HG02763 (cell line): ENCODE results near the gene MTMR4.
"Not testable (repeated sequence)": the region's sequence is repeated elsewhere in the genome, so short reads cannot be mapped to it uniquely, and the experiment has no call there.

Source experiments
- ATAC-seq: cut with Tn5 transposase; IDR thresholded peaks from one replicate; pipeline ENCODE4 v1.9.1; 2021; ENCODE audit warnings: mild to moderate bottlenecking, moderate library complexity; ENCODE audit not compliant: unreplicated experiment

MTMR4 gene

DNA sequence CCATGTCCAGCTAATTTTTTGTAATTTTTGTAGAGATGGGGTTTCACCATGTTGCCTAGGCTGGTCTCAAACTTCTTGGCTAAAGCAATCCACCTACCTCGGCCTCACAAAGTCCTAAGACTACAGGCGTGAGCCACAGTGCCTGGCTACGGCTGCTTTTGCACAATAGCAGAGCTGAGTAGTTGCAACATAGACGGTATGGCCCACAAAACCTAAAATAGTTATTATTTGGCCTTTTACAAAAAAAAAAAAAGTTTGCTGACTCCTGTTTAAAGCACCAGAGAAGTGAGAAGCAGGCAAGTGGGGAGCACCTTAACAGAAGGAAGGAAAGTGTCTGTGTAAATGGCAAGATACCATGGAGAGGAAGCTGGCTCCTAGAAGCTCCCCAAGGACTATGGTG, 20.9 kb downstream of the MTMR4 start:
- ATAC-seq = no peak

- no peak for ATAC-seq
Observed at GRCh38 chr17:58492238-58493121, 22.0 kb downstream of the MTMR4 start.

DNA sequence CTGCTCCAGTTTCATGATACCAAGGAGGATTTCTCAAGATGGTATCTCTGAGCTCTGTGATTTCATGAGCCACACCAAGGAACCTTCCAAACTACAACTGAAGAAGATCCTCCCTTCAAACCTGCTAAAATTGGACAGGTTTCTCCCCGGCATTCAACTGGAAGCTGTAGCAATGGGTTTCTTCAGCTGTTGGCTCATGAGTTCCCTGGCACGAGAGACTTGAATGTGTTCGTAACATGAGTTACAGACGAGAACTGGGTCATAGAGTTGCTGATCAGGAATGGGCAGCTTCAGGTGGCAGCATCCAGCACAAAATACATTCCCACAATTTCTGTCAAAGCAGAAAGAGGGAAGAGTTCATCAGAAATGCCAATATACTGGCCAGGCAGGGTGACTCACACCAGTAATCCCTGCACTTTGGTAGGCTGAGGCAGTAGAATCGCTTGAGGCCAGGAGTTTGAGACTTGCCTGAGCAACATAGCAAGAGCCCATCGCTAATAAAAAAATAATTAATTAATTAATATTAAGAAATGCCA, 22.9 kb downstream of the MTMR4 start:
- ATAC-seq = no peak

- ATAC-seq = no peak
Observed at GRCh38 chr17:58488428-58488890, 26.0 kb downstream of the MTMR4 start.

DNA sequence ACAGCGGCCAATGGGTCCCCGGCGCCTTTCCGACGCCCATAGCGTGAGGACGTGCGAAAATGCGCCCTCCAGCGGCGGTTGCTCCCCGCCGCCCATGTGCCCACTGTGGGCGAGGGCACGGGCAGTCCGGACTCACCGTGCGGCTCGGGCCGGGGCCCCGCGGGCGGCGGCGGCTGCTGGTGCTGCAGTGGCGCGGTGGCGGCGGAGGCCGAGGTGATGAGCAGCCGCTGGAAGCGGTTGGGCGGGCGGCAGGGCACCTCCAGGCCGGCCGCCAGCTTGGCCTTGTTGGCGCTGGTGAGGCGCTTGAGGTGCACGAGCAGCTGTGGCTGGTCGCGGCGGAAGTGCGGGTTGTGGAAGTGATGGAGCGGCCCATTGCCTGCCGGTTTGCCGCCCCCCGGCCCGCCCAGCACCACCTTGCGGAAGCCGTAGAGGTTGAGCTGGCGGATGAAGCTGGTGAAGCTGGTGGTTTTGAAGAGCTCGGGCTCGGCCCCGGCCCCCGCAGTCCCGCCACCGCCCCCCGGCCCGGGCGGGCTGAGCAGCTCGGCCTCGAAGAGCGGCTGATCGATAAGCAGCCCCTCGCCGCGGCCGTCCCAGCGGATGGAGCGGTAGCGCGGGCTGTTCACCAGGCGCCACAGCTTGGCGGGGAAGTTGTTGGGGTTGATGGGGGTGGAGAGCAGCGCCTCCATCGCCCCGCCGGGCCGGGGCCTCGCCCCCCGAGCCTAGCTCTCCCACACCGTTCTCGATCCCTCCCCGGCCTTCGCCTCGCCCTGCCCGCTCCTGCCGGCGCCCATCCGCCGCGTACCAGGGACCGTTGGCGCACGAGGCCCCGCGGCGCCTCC, 26.6 kb downstream of the MTMR4 start, which contains the start of gene HSF5:
TSS of gene HSF5 (minus strand) at position 820 of the 839 bp plus-strand sequence. CDS start at position 686, 134 bp downstream.
- no peak for ATAC-seq

GRCh38 chr17:58484600-58484999, 29.8 kb downstream of the MTMR4 start:
- no peak for ATAC-seq

GRCh38 chr17:58481798-58482197, 32.6 kb downstream of the MTMR4 start:
- not testable (repeated sequence) for ATAC-seq

GRCh38 chr17:58480090-58480489, 34.3 kb downstream of the MTMR4 start:
- ATAC-seq = no peak

- ATAC-seq = no peak
Observed at GRCh38 chr17:58476812-58477211, 37.6 kb downstream of the MTMR4 start.

- no peak for ATAC-seq
Observed at GRCh38 chr17:58475985-58476384, 38.5 kb downstream of the MTMR4 start.

GRCh38 chr17:58470356-58470755, 44.1 kb downstream of the MTMR4 start:
- ATAC-seq = no peak

GRCh38 chr17:58468944-58469343, 45.5 kb downstream of the MTMR4 start:
- no peak for ATAC-seq

- ATAC-seq = no peak
Observed at GRCh38 chr17:58455491-58455890, 58.9 kb downstream of the MTMR4 start.

- ATAC-seq = no peak
Observed at GRCh38 chr17:58452738-58453137, 61.7 kb downstream of the MTMR4 start.

- no peak for ATAC-seq
Observed at GRCh38 chr17:58447039-58447975, 67.1 kb downstream of the MTMR4 start.

GRCh38 chr17:58446086-58446485, 68.4 kb downstream of the MTMR4 start:
- no peak for ATAC-seq
